Activated CD4-positive, alpha-beta T cell treated with anti-CD3 and anti-CD28 coated beads, Interleukin-2, amount 50 U/mL, for 48 hours (primary cell): ENCODE measurements around the gene PTPRJ.

Experiments used
- DNase-seq, 2 experiments: peaks; one replicate each; pipeline ENCODE4 v3.0.0-alpha.2; 2020

The PTPRJ gene

GRCh38 chr11:48172818-48173609 is 192.7 kb downstream of the PTPRJ start:
- DNase-seq: peak; percentile 74 to 77

- DNase-seq: no peak
Measured at GRCh38 chr11:48177661-48178060, 197.3 kb downstream of the PTPRJ start.

- no peak for DNase-seq
Measured at GRCh38 chr11:48180627-48181026, 200.3 kb downstream of the PTPRJ start.

GRCh38 chr11:48182860-48183526 is 202.6 kb downstream of the PTPRJ start:
- no peak for DNase-seq

- no peak for DNase-seq
Measured at GRCh38 chr11:48184452-48184851, 204.1 kb downstream of the PTPRJ start.

GRCh38 chr11:48190906-48191654 is 210.7 kb downstream of the PTPRJ start:
- DNase-seq: peak; percentile 31 to 47

- no peak for DNase-seq
Measured at GRCh38 chr11:48193876-48194275, 213.5 kb downstream of the PTPRJ start.

GRCh38 chr11:48207881-48208280 is 227.5 kb downstream of the PTPRJ start:
- no peak for DNase-seq

- DNase-seq: no peak
Measured at GRCh38 chr11:48210052-48210451, 229.7 kb downstream of the PTPRJ start.

GRCh38 chr11:48216510-48216909 is 236.2 kb downstream of the PTPRJ start, which contains the start of gene OR4B1:
TSS of gene OR4B1 (plus strand) at chr11:48216810. CDS start at chr11:48216810, 0 bp downstream.
- no peak for DNase-seq
